ENCODE measurements around the gene PPP6R2. TPM values are rescaled to one million over a fixed set of nuclear protein-coding genes. Genes with fewer than 3 reads are reported as not detected.

Gene PPP6R2
- total RNA-seq, 1 experiment from 2014 or later, result 47.8 TPM

GRCh38 chr22:50300620-50301257 lies 42.4 kb upstream of the PPP6R2 start:
- DNase-seq (ENCODE audit: low spot score) (no peak), ATAC-seq (no peak)
- CTCF ChIA-PET, result interaction anchor here (1.0 to 2.6 kb wide), 8 partner anchors 8 to 270 kb away, joined by 3 to 18 read pairs (median 4); partner anchors contain the start of genes DENND6B and HDAC10
- TF ChIP-seq EMX1 (CRISPR knock-in tag; IDR thresholded peaks at IDR 0.05) (no peak), ZBTB43 (CRISPR knock-in tag; IDR thresholded peaks at IDR 0.05) (no peak), SP1 (CRISPR knock-in tag; conservative IDR thresholded peaks at IDR 0.05) (peak; percentile 21; the same call in 1 of the 2 replicates)
- TF ChIP-seq, protein P1, sequence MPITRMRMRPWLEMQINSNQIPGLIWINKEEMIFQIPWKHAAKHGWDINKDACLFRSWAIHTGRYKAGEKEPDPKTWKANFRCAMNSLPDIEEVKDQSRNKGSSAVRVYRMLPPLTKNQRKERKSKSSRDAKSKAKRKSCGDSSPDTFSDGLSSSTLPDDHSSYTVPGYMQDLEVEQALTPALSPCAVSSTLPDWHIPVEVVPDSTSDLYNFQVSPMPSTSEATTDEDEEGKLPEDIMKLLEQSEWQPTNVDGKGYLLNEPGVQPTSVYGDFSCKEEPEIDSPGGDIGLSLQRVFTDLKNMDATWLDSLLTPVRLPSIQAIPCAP (CRISPR knock-in tag; IDR thresholded peaks at IDR 0.05), result no peak
- Mint-ChIP-seq H3K36me3 (no peaks in the 10 kb centered on the region), H3K27me3 (ENCODE audit: low read depth) (no peaks in the 10 kb centered on the region), H3K4me1 (peaks cover 31% of the 10 kb centered on the region), H3K9me3 (no peaks in the 10 kb centered on the region), H3K27ac (no peak overlapping the region), H3K4me3 (peak overlapping the region; percentile 40)
- POLR2A ChIA-PET, result no interaction called here

DNA sequence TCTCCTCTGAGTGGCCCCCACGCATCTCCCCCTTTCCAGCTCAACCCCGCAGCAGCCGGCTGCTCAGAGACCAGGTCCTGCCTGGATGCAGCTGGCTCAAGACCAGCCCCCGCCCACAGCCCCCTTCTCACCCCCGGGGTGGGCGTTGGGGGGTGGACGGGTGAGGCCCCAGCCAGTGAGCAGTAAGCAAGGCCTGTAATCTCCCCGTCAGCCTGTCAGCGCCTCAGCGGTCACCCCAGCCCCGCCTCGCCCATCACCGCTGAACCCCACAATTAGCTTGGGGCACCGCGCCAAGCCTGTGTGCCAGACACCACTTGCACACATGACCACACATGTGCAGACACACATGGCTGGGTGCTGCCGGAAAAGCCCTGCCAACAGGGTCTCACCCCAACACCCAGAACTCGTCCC lies 41.5 kb upstream of the PPP6R2 start:
- H3K27me3 Mint-ChIP-seq (ENCODE audit: low read depth), result peaks cover 6% of the 10 kb centered on the region; the same call in 1 of the 2 replicates
- H3K36me3 Mint-ChIP-seq, result no peaks in the 10 kb centered on the region
- H3K4me1 Mint-ChIP-seq, result peaks cover 37% of the 10 kb centered on the region
- TF ChIP-seq, protein P2, sequence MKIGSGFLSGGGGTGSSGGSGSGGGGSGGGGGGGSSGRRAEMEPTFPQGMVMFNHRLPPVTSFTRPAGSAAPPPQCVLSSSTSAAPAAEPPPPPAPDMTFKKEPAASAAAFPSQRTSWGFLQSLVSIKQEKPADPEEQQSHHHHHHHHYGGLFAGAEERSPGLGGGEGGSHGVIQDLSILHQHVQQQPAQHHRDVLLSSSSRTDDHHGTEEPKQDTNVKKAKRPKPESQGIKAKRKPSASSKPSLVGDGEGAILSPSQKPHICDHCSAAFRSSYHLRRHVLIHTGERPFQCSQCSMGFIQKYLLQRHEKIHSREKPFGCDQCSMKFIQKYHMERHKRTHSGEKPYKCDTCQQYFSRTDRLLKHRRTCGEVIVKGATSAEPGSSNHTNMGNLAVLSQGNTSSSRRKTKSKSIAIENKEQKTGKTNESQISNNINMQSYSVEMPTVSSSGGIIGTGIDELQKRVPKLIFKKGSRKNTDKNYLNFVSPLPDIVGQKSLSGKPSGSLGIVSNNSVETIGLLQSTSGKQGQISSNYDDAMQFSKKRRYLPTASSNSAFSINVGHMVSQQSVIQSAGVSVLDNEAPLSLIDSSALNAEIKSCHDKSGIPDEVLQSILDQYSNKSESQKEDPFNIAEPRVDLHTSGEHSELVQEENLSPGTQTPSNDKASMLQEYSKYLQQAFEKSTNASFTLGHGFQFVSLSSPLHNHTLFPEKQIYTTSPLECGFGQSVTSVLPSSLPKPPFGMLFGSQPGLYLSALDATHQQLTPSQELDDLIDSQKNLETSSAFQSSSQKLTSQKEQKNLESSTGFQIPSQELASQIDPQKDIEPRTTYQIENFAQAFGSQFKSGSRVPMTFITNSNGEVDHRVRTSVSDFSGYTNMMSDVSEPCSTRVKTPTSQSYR (CRISPR knock-in tag; IDR thresholded peaks at IDR 0.05), result no peak
- TF ChIP-seq, protein P3, sequence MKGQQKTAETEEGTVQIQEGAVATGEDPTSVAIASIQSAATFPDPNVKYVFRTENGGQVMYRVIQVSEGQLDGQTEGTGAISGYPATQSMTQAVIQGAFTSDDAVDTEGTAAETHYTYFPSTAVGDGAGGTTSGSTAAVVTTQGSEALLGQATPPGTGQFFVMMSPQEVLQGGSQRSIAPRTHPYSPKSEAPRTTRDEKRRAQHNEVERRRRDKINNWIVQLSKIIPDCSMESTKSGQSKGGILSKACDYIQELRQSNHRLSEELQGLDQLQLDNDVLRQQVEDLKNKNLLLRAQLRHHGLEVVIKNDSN (CRISPR knock-in tag; IDR thresholded peaks at IDR 0.05), result no peak
- TF ChIP-seq NR2C2 (CRISPR knock-in tag; IDR thresholded peaks at IDR 0.05), result no peak
- no peak for TF ChIP-seq HMGA2 (CRISPR knock-in tag; IDR thresholded peaks at IDR 0.05)
- no peak for TF ChIP-seq ARID4B (CRISPR knock-in tag; IDR thresholded peaks at IDR 0.05; ENCODE audit: borderline replicate concordance)
- no peak for TF ChIP-seq FOXP1 (CRISPR knock-in tag; IDR thresholded peaks at IDR 0.05; ENCODE audit: borderline replicate concordance)
- TF ChIP-seq SP1 (CRISPR knock-in tag; conservative IDR thresholded peaks at IDR 0.05), result no peak
- TF ChIP-seq JUN (CRISPR knock-in tag; IDR thresholded peaks at IDR 0.05), result no peak
- TF ChIP-seq NFYB (CRISPR knock-in tag; conservative IDR thresholded peaks at IDR 0.05; ENCODE audit: low read depth), result no peak
- no peak for TF ChIP-seq PRRX2 (CRISPR knock-in tag; IDR thresholded peaks at IDR 0.05)
- TF ChIP-seq, protein P4, sequence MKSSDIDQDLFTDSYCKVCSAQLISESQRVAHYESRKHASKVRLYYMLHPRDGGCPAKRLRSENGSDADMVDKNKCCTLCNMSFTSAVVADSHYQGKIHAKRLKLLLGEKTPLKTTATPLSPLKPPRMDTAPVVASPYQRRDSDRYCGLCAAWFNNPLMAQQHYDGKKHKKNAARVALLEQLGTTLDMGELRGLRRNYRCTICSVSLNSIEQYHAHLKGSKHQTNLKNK (CRISPR knock-in tag; IDR thresholded peaks at IDR 0.05), result no peak
- no peak for TF ChIP-seq PREB (CRISPR knock-in tag; IDR thresholded peaks at IDR 0.05; ENCODE audit: borderline replicate concordance)
- TF ChIP-seq TP53 (CRISPR knock-in tag; IDR thresholded peaks at IDR 0.05), result no peak
- no peak for TF ChIP-seq ZNF263 (CRISPR knock-in tag; IDR thresholded peaks at IDR 0.05; ENCODE audit: low read depth)
- ChIA-PET CTCF (interaction anchor here (2.1 kb wide), 1 partner anchor 40 kb away, joined by 9 read pairs; no protein-coding TSS in a partner anchor), POLR2A (interaction anchor here (1.5 kb wide), 1 partner anchor 8 kb away, joined by 3 read pairs; no protein-coding TSS in a partner anchor)
- DNase-seq (ENCODE audit: low spot score) (no peak), ATAC-seq (no peak)
- no peaks in the 10 kb centered on the region for H3K9me3 Mint-ChIP-seq
- H3K27ac Mint-ChIP-seq, result no peak overlapping the region
- H3K4me3 Mint-ChIP-seq, result no peak overlapping the region
